Right lobe of liver (tissue), 6 donors: ENCODE data around the gene XPO4. TPM values are rescaled to one million over a fixed set of nuclear protein-coding genes. Genes with fewer than 3 reads are reported as not detected.

Source experiments
- ATAC-seq, 4 donors: fragments of 200-7000 bp; cut with Tn5 transposase; one replicate each; pipeline ENCODE4 v1.9.1; 2020; ENCODE audit warnings: mild to moderate bottlenecking in 4 of 4, moderate library complexity in 4 of 4
- DNase-seq, 3 donors: peaks; one replicate each; pipeline ENCODE4 v3.0.0-alpha.2; 2020
- H3K27ac ChIP-seq, 3 donors: fragments of 200-600 bp; one replicate each; pipeline ENCODE4 v1.8.0; 2022
- H3K27me3 ChIP-seq, 2 donors: fragments of 200-600 bp; one replicate each; pipeline ENCODE4 v1.8.0; 2022
- H3K36me3 ChIP-seq, 4 donors: fragments of 200-600 bp; sonication (generic) in 1 of 4; one replicate each; pipeline versions ENCODE4 v1.5.1 to v1.8.0; 2017 to 2022; ENCODE audit warnings: control low read depth in 1 of 4
- H3K4me1 ChIP-seq, 4 donors: fragments of 200-600 bp; sonication (generic) in 1 of 4; one replicate each; pipeline versions ENCODE4 v1.5.1 to v1.8.0; 2017 to 2022; ENCODE audit warnings: control low read depth in 1 of 4
- H3K4me3 ChIP-seq, 3 donors: fragments of 200-600 bp; one replicate each; pipeline ENCODE4 v1.8.0; 2022
- H3K9me3 ChIP-seq, 4 donors: fragments of 200-600 bp; sonication (generic) in 1 of 4; one replicate each; pipeline versions ENCODE4 v1.5.1 to v1.8.0; 2017 to 2022; ENCODE audit warnings: control low read depth in 1 of 4
- POLR2A ChIP-seq: fragments of 450-650 bp; IDR thresholded peaks from one replicate; pipeline ENCODE4 v1.6.1; 2017; ENCODE audit warnings: antibody characterized with exemption, mild to moderate bottlenecking
- WGBS: methylation state at CpG from one replicate; pipeline ENCODE4 v1.1.6; 2018; ENCODE audit warnings: low coverage, low lambda C conversion rate; ENCODE audit not compliant: insufficient coverage; ENCODE audit errors: missing lambda C conversion rate; 5-methylcytosine and 5-hydroxymethylcytosine counted together
- intact Hi-C, 2 donors: fragments of 100-400 bp; cut with DNase I; formaldehyde crosslinking; loops; one replicate each; pipeline versions ENCODE4 v1.11.2 to v1.14.1; 2022
- total RNA-seq, 6 experiments: library from RNA; depleted of rRNA in 2 of 6; stranded (reverse); fragments of >200 nt in 2 of 6; fragmentation: NEBNext Ultra II Directional in 3 of 6; extraction: Animal tissue kit (Norgen Biotek cat#: 25700) in 3 of 6; gene quantifications; one replicate each; pipeline versions ENCODE4 v1.1.0 to v1.2.4, GENCODE V29; 2016 to 2023
- TF ChIP-seq, protein P1 (sequence below), 4 donors: fragments of 200-600 bp in 3 of 4; fragments of 450-650 bp in 1 of 4; IDR thresholded peaks; one replicate each; pipeline versions ENCODE4 v1.5.1 to v1.8.0; 2016 to 2022; ENCODE audit warnings: antibody characterized with exemption in 4 of 4, mild to moderate bottlenecking in 2 of 4
- donor health status: DM: no; HTN: yes; CAD: no.
- donor health status: DM: no; HTN: no; CAD: no.
- donor health status: DM: no; HTN: no; CAD: no.
- donor health status: DM: no; HTN: yes; CAD: no.
- donor health status: DM: no; HTN: yes; CAD: no.

The XPO4 gene
- total RNA-seq, 6 experiments from 2014 or later = 4.4 to 9.9 (median 7.2) TPM

DNA sequence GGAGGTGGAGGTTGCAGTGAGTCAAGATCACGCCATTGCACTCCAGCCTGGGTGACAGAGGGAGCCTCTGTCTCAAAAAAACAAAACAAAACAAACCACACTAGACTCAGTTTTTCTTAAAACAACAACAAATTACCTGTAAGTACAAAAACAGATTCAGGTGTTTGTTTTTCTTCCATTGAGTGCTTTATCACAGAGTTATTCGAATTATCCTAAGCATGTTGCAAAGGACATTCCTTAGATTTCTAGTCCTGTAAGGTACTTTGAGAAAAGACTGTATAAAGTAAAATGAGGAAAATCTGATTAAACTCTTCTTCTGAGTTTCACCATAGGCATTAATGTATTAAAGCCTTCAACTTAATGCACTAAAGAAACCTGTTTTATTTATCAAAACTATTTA, 126.6 kb downstream of the XPO4 start:
- WGBS = 90% methylated on average over 2 of the region's 2 CpGs
- H3K27ac ChIP-seq = no peak overlapping the region
- H3K9me3 ChIP-seq = no peaks in the 10 kb centered on the region
- no peak for TF ChIP-seq POLR2A
- TF ChIP-seq, protein P1, sequence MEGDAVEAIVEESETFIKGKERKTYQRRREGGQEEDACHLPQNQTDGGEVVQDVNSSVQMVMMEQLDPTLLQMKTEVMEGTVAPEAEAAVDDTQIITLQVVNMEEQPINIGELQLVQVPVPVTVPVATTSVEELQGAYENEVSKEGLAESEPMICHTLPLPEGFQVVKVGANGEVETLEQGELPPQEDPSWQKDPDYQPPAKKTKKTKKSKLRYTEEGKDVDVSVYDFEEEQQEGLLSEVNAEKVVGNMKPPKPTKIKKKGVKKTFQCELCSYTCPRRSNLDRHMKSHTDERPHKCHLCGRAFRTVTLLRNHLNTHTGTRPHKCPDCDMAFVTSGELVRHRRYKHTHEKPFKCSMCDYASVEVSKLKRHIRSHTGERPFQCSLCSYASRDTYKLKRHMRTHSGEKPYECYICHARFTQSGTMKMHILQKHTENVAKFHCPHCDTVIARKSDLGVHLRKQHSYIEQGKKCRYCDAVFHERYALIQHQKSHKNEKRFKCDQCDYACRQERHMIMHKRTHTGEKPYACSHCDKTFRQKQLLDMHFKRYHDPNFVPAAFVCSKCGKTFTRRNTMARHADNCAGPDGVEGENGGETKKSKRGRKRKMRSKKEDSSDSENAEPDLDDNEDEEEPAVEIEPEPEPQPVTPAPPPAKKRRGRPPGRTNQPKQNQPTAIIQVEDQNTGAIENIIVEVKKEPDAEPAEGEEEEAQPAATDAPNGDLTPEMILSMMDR (IDR thresholded peaks at IDR 0.05) = no peak
- no peaks in the 10 kb centered on the region for H3K27me3 ChIP-seq
- no peaks in the 10 kb centered on the region for H3K36me3 ChIP-seq
- ATAC-seq (no peak), DNase-seq (no peak)
- intact Hi-C loops = no loop called here
- H3K4me1 ChIP-seq = peaks cover 0 to 7% (median 3%) of the 10 kb centered on the region in 4 donors
- H3K4me3 ChIP-seq = no peak overlapping the region

DNA sequence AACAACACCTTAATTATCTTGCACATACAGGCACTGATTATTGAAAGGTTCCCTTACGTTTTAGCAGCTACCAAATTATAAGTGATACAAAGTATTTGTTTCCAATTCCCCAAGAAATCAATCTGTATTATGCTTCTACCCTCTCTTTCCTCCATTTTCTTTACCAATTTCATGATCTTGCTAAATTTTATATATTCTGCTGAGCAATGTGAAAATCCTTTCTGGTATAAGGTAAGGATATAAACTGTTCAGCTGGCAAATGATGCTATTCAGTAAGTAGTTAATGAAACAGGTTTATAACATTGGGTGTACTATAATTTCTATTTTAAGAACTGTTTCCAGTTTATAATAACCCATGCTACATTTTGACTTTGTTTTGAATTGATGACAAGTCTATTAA, 127.8 kb downstream of the XPO4 start:
- DNase-seq (no peak), ATAC-seq (no peak)
- Histone ChIP-seq H3K36me3 (no peaks in the 10 kb centered on the region), H3K27ac (no peak overlapping the region), H3K9me3 (no peaks in the 10 kb centered on the region), H3K27me3 (no peaks in the 10 kb centered on the region), H3K4me3 (no peak overlapping the region), H3K4me1 (peaks cover 0 to 7% (median 3%) of the 10 kb centered on the region in 4 donors)
- TF ChIP-seq POLR2A = no peak
- TF ChIP-seq, protein P1 (IDR thresholded peaks at IDR 0.05) = no peak
- 61% methylated on average over 1 of the region's 1 CpG for WGBS
- intact Hi-C loops = no loop called here

DNA sequence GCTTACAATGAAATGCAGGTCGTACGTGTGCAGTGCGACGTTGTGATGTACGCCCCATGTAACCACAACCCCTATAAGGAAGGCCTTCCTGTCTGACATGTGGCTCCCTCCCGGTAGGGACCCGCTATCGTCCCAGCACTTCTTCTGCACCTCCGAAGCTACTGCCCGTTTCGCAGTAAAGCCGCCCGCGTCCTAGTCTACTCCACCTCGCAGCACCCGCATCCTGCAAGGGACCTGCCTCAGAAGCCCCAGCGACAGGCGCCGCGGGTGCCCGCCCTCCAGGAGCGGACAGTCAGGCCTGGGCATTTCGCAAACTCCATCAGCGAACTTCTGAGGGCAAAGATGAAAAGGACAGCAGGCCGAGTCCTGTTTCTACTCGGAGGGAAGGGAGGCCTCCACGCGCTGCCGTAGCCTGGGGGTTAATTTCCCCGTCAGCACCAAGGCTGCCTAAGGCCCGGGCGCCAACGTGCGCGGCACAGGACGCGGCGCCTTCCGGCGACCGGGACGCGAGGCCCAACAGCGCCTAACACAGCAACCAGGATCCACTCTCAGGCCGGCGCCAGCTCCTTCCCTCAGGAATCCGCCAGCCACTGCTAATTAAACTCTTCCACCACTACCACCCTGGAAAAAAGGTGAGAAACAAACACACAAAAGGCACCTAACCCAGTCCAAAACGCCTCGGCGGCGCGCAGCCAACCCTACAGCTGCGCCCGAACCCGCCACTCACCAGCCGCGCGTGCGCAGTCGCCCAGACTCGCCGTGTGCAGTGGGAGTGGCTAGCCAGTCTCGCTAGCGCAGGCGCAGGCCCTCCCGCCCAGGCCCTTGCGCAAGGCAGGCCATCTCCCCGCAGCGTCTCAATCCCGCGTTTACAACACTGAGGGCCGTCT, 129.1 kb downstream of the XPO4 start, which contains the start of gene EEF1AKMT1:
Gene EEF1AKMT1 (minus strand): TSS at position 768 of the 887 bp plus-strand sequence. CDS start 16,363 bp downstream, outside the sequence.
- DNase-seq (peak; percentile 95 to 97 (median 96)), ATAC-seq (peak; percentile 97 to 98 (median 97))
- no peaks in the 10 kb centered on the region for H3K27me3 ChIP-seq
- intact Hi-C loops = no loop called here
- H3K36me3 ChIP-seq = no peaks in the 10 kb centered on the region
- peak; percentile 86 for TF ChIP-seq POLR2A
- TF ChIP-seq, protein P1 (IDR thresholded peaks at IDR 0.05) = peak in 1 of 4 donors; percentile 5
- peak within 1 kb of the TSS; percentile 94 to 96 (median 96) for H3K27ac ChIP-seq
- H3K4me1 ChIP-seq = peaks cover 0 to 7% (median 3%) of the 10 kb centered on the region in 4 donors
- H3K9me3 ChIP-seq = no peaks in the 10 kb centered on the region
- peak within 1 kb of the TSS; percentile 70 to 83 (median 71) for H3K4me3 ChIP-seq
- WGBS = 0% methylated on average over 43 of the region's 72 CpGs

DNA sequence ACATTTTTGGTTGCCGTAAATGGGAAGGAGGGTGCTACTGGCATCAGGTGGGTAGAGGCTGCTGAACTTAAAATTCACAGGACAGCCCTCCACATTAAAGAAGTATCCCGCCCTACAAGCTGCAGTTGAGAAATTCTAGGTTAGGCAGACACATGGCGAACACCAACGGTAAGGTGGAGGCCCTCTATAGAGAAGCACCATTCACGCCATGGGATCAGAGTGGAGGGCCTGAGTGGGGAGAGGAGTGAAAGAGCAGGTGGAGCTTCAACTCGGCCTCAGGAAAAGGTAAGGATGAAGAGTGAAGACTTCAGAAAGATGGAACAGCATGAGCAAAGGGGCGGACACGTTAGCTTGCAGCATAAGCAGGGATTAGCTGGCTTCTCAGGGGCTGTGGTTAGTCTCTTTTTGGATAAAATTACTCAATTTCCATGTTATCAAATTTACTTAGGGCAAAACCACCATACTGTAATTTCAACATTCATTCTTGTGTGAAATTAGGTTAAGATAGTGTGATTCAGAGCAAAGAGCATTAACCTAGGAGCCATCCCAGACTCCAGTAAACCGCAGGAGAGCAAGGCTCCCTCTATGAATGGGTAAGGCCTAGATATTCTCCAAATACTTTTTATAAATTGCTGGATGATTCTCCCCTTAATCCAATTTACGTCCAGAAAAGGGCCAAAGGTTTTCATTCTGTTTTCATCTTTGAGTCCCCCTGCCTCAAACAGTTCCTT, 130.0 kb downstream of the XPO4 start:
- no peak for DNase-seq
- WGBS = 85% methylated on average over 10 of the region's 10 CpGs
- peak overlapping the region; percentile 70 to 83 (median 71) for H3K4me3 ChIP-seq
- H3K36me3 ChIP-seq = no peaks in the 10 kb centered on the region
- intact Hi-C loops = no loop called here
- peaks cover 0 to 7% (median 3%) of the 10 kb centered on the region in 4 donors for H3K4me1 ChIP-seq
- H3K27me3 ChIP-seq = no peaks in the 10 kb centered on the region
- ATAC-seq = no peak
- no peaks in the 10 kb centered on the region for H3K9me3 ChIP-seq
- H3K27ac ChIP-seq = peak overlapping the region in 2 of 3 donors; percentile 94 to 96
- TF ChIP-seq POLR2A = no peak
- TF ChIP-seq, protein P1 (IDR thresholded peaks at IDR 0.05) = no peak
